GM23338 (cell line): Measurements from ENCODE around the gene SPINK7. TPM values are rescaled to one million over a fixed set of nuclear protein-coding genes. Genes with fewer than 3 reads are reported as not detected.

Experiments
- ATAC-seq: fragments of 200-7000 bp; cut with Tn5 transposase; 3 replicates; pipeline ENCODE4 v1.9.1; 2020
- DNase-seq: peaks from one replicate; pipeline ENCODE4 v3.0.0-alpha.2; 2015; ENCODE audit warnings: low spot score
- H2AFZ ChIP-seq: fragments of 200-600 bp; sonication (generic); 2 replicates; pipeline ENCODE4 v1.8.0; 2016; ENCODE audit warnings: antibody characterized with exemption, mild to moderate bottlenecking, moderate library complexity
- H3F3A ChIP-seq: fragments of 200-600 bp; sonication (generic); replicated peaks from 2 replicates; pipeline ENCODE4 v1.8.0; 2017; ENCODE audit warnings: antibody characterized with exemption, mixed run types, low read depth
- H3K27ac ChIP-seq: fragments of 200-600 bp; sonication (generic); 2 replicates; pipeline ENCODE4 v1.6.1; 2016; ENCODE audit warnings: low read depth
- H3K27me3 ChIP-seq: fragments of 200-600 bp; sonication (generic); 2 replicates; pipeline ENCODE4 v1.8.0; 2016; ENCODE audit warnings: mild to moderate bottlenecking, mixed run types, moderate library complexity; ENCODE audit not compliant: insufficient read depth
- H3K36me3 ChIP-seq: fragments of 200-600 bp; sonication (generic); 2 replicates; pipeline ENCODE4 v1.8.0; 2016; ENCODE audit warnings: mild to moderate bottlenecking; ENCODE audit not compliant: insufficient read depth
- H3K4me1 ChIP-seq: fragments of 200-600 bp; sonication (generic); 2 replicates; pipeline ENCODE4 v1.8.0; 2016; ENCODE audit warnings: mild to moderate bottlenecking, moderate library complexity; ENCODE audit not compliant: insufficient read depth
- H3K4me2 ChIP-seq: fragments of 200-600 bp; sonication (generic); 2 replicates; pipeline ENCODE4 v1.7.1; 2017; ENCODE audit warnings: mixed run types
- H3K4me3 ChIP-seq: fragments of 200-600 bp; sonication (generic); 2 replicates; pipeline ENCODE4 v1.6.1; 2016; ENCODE audit warnings: mixed run types
- H3K79me2 ChIP-seq: fragments of 200-600 bp; sonication (generic); replicated peaks from 2 replicates; pipeline ENCODE4 v1.8.0; 2017; ENCODE audit warnings: mild to moderate bottlenecking; ENCODE audit not compliant: insufficient read depth
- H3K9me2 ChIP-seq: fragments of 200-600 bp; sonication (generic); 2 replicates; pipeline ENCODE4 v1.8.0; 2017; ENCODE audit not compliant: insufficient read depth
- H4K20me1 ChIP-seq: fragments of 200-600 bp; sonication (generic); replicated peaks from 2 replicates; pipeline ENCODE4 v1.8.0; 2017; ENCODE audit warnings: mild to moderate bottlenecking; ENCODE audit not compliant: insufficient read depth
- H3K27ac Mint-ChIP-seq: 2 replicates; pipeline ENCODE4 v1.8.0; 2020; ENCODE audit warnings: inconsistent platforms, mild to moderate bottlenecking, moderate library complexity, mixed read lengths
- H3K27me3 Mint-ChIP-seq: 3 replicates; pipeline ENCODE4 v1.8.0; 2022; ENCODE audit warnings: low read depth, mild to moderate bottlenecking, moderate library complexity, mixed read lengths, inconsistent platforms; ENCODE audit not compliant: insufficient read depth, poor library complexity
- H3K36me3 Mint-ChIP-seq: 3 replicates; pipeline ENCODE4 v1.8.0; 2021; ENCODE audit warnings: low read depth, mild to moderate bottlenecking, inconsistent platforms, moderate library complexity, mixed read lengths
- H3K4me1 Mint-ChIP-seq: 3 replicates; pipeline ENCODE4 v1.8.0; 2020; ENCODE audit warnings: mild to moderate bottlenecking, inconsistent platforms, mixed read lengths
- H3K4me3 Mint-ChIP-seq: 3 replicates; pipeline ENCODE4 v1.8.0; 2021; ENCODE audit warnings: moderate library complexity, mild to moderate bottlenecking, inconsistent platforms, mixed read lengths
- H3K9me3 Mint-ChIP-seq: 3 replicates; pipeline ENCODE4 v1.8.0; 2020; ENCODE audit warnings: moderate library complexity, mild to moderate bottlenecking, inconsistent platforms, mixed read lengths
- CREB1 ChIP-seq: fragments of 250-450 bp; sonication (Bioruptor Pico); IDR thresholded peaks from 2 replicates; pipeline ENCODE4 v1.5.0; 2020; ENCODE audit warnings: low read depth, mild to moderate bottlenecking, moderate library complexity
- EZH2 ChIP-seq: fragments of 200-600 bp; sonication (generic); IDR thresholded peaks from one replicate; pipeline ENCODE4 v1.8.0; 2017; ENCODE audit warnings: antibody characterized with exemption, mild to moderate bottlenecking, low read depth; ENCODE audit not compliant: unreplicated experiment
- EZH2phosphoT487 ChIP-seq: fragments of 200-600 bp; sonication (generic); IDR thresholded peaks from one replicate; pipeline ENCODE4 v1.8.1; 2018; ENCODE audit warnings: antibody characterized with exemption; ENCODE audit not compliant: unreplicated experiment
- JUNB ChIP-seq: IDR thresholded peaks from one replicate; pipeline ENCODE4 v1.6.1; 2016; ENCODE audit warnings: antibody characterized with exemption; ENCODE audit not compliant: unreplicated experiment
- NANOG ChIP-seq: IDR thresholded peaks from 2 replicates; pipeline ENCODE4 v1.6.1; 2016; ENCODE audit warnings: antibody characterized with exemption, borderline replicate concordance
- POLR2AphosphoS5 ChIP-seq: IDR thresholded peaks from 2 replicates; pipeline ENCODE4 v1.6.1; 2016; ENCODE audit warnings: antibody characterized with exemption, low read depth
- STAT1 ChIP-seq: IDR thresholded peaks from one replicate; pipeline ENCODE4 v1.6.1; 2016; ENCODE audit warnings: antibody characterized with exemption; ENCODE audit not compliant: unreplicated experiment
- ZNF114 ChIP-seq: fragments of 250-450 bp; sonication (Bioruptor Pico); IDR thresholded peaks from 2 replicates; pipeline ENCODE4 v1.5.0; 2020; ENCODE audit warnings: mild to moderate bottlenecking, moderate library complexity
- ZNF331 ChIP-seq: fragments of 250-450 bp; sonication (Bioruptor Pico); IDR thresholded peaks from 2 replicates; pipeline ENCODE4 v1.5.0; 2020; ENCODE audit warnings: low read depth, mild to moderate bottlenecking, moderate library complexity
- polyA plus RNA-seq: library from polyadenylated mRNA; unstranded; fragments of >200 nt; fragmentation: Nextera tagmentation; extraction: Ambion mirVana; gene quantifications from 2 replicates; pipeline ENCODE4 v1.2.1, GENCODE V29; 2016
- total RNA-seq: library from RNA; depleted of rRNA; stranded (reverse); fragments of >200 nt; shearing (Covaris generic); gene quantifications from 2 replicates; pipeline ENCODE4 v1.2.3, GENCODE V29; 2014
- TF ChIP-seq, protein P1 (sequence below): fragments of 250-450 bp; sonication (Bioruptor Pico); IDR thresholded peaks from 2 replicates; pipeline ENCODE4 v1.5.0; 2020; ENCODE audit warnings: mild to moderate bottlenecking, moderate library complexity
- TF ChIP-seq, protein P2 (sequence below): IDR thresholded peaks from 2 replicates; pipeline ENCODE4 v1.6.1; 2016; ENCODE audit warnings: antibody characterized with exemption
- TF ChIP-seq, protein P3 (sequence below): IDR thresholded peaks from one replicate; pipeline ENCODE4 v1.6.1; 2018; ENCODE audit warnings: antibody characterized with exemption; ENCODE audit not compliant: unreplicated experiment
- TF ChIP-seq, protein P4 (sequence below), 2 experiments: fragments of 200-600 bp in 1 of 2; sonication (generic) in 1 of 2; conservative IDR thresholded peaks; 2 replicates each; pipeline versions ENCODE4 v1.5.1 to v1.6.1; 2016 to 2017; ENCODE audit warnings: antibody characterized with exemption in 2 of 2, low read depth in 2 of 2, mild to moderate bottlenecking in 2 of 2, moderate library complexity in 1 of 2

Gene SPINK7
- total and polyA plus RNA-seq, 2 experiments from 2014 or later = not detected

DNA sequence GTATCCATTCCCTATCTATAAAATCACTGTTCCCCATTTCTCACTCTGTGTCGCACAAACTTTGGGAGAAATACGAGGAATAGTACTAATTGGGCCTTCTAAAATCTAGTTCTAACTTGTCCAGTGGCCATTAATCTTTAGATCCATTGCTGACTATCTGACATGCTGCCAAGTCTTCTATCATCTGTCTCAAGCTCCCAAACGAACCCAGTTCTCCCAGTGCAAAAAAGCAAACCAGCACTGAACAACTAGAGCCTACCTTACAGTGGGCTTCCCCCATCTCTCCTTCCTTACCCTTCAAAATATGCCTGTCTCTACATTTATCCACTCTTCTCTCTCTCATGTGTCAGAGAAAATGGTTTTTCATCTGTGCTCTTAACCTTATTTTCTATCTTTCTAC, 3.2 kb upstream of the SPINK7 start:
- peaks cover 10% of the 10 kb centered on the region; the same call in 2 of the 3 replicates for H3K9me3 Mint-ChIP-seq
- Histone ChIP-seq H3K4me3 (no peak overlapping the region), H3K4me1 (no peaks in the 10 kb centered on the region), H3K36me3 (no peaks in the 10 kb centered on the region), H3K27me3 (no peaks in the 10 kb centered on the region), H3K27ac (no peak overlapping the region), H3K9me2 (peaks cover 12% of the 10 kb centered on the region; the same call in 1 of the 2 replicates), H2AFZ (no peak overlapping the region), H3K79me2 (no peaks in the 10 kb centered on the region), H4K20me1 (no peaks in the 10 kb centered on the region; the same call in 1 of the 2 replicates), H3K4me2 (no peak overlapping the region), H3F3A (no peaks in the 10 kb centered on the region)
- ATAC-seq (no peak), DNase-seq (no peak)
- no peaks in the 10 kb centered on the region for H3K27me3 Mint-ChIP-seq
- no peak overlapping the region for H3K4me3 Mint-ChIP-seq
- H3K4me1 Mint-ChIP-seq = no peaks in the 10 kb centered on the region; the same call in 2 of the 3 replicates
- H3K27ac Mint-ChIP-seq = no peak overlapping the region
- no peaks in the 10 kb centered on the region for H3K36me3 Mint-ChIP-seq
- TF ChIP-seq EZH2phosphoT487 = no peak
- no peak for TF ChIP-seq NANOG
- TF ChIP-seq, protein P1, sequence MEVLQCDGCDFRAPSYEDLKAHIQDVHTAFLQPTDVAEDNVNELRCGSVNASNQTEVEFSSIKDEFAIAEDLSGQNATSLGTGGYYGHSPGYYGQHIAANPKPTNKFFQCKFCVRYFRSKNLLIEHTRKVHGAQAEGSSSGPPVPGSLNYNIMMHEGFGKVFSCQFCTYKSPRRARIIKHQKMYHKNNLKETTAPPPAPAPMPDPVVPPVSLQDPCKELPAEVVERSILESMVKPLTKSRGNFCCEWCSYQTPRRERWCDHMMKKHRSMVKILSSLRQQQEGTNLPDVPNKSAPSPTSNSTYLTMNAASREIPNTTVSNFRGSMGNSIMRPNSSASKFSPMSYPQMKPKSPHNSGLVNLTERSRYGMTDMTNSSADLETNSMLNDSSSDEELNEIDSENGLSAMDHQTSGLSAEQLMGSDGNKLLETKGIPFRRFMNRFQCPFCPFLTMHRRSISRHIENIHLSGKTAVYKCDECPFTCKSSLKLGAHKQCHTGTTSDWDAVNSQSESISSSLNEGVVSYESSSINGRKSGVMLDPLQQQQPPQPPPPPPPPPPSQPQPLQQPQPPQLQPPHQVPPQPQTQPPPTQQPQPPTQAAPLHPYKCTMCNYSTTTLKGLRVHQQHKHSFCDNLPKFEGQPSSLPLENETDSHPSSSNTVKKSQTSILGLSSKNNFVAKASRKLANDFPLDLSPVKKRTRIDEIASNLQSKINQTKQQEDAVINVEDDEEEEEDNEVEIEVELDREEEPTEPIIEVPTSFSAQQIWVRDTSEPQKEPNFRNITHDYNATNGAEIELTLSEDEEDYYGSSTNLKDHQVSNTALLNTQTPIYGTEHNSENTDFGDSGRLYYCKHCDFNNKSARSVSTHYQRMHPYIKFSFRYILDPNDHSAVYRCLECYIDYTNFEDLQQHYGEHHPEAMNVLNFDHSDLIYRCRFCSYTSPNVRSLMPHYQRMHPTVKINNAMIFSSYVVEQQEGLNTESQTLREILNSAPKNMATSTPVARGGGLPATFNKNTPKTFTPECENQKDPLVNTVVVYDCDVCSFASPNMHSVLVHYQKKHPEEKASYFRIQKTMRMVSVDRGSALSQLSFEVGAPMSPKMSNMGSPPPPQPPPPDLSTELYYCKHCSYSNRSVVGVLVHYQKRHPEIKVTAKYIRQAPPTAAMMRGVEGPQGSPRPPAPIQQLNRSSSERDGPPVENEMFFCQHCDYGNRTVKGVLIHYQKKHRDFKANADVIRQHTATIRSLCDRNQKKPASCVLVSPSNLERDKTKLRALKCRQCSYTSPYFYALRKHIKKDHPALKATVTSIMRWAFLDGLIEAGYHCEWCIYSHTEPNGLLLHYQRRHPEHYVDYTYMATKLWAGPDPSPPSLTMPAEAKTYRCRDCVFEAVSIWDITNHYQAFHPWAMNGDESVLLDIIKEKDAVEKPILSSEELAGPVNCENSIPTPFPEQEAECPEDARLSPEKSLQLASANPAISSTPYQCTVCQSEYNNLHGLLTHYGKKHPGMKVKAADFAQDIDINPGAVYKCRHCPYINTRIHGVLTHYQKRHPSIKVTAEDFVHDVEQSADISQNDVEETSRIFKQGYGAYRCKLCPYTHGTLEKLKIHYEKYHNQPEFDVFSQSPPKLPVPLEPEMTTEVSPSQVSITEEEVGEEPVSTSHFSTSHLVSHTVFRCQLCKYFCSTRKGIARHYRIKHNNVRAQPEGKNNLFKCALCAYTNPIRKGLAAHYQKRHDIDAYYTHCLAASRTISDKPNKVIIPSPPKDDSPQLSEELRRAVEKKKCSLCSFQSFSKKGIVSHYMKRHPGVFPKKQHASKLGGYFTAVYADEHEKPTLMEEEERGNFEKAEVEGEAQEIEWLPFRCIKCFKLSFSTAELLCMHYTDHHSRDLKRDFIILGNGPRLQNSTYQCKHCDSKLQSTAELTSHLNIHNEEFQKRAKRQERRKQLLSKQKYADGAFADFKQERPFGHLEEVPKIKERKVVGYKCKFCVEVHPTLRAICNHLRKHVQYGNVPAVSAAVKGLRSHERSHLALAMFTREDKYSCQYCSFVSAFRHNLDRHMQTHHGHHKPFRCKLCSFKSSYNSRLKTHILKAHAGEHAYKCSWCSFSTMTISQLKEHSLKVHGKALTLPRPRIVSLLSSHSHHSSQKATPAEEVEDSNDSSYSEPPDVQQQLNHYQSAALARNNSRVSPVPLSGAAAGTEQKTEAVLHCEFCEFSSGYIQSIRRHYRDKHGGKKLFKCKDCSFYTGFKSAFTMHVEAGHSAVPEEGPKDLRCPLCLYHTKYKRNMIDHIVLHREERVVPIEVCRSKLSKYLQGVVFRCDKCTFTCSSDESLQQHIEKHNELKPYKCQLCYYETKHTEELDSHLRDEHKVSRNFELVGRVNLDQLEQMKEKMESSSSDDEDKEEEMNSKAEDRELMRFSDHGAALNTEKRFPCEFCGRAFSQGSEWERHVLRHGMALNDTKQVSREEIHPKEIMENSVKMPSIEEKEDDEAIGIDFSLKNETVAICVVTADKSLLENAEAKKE (CRISPR knock-in tag) = no peak
- TF ChIP-seq JUNB = no peak
- TF ChIP-seq, protein P2, sequence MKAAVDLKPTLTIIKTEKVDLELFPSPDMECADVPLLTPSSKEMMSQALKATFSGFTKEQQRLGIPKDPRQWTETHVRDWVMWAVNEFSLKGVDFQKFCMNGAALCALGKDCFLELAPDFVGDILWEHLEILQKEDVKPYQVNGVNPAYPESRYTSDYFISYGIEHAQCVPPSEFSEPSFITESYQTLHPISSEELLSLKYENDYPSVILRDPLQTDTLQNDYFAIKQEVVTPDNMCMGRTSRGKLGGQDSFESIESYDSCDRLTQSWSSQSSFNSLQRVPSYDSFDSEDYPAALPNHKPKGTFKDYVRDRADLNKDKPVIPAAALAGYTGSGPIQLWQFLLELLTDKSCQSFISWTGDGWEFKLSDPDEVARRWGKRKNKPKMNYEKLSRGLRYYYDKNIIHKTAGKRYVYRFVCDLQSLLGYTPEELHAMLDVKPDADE = no peak
- TF ChIP-seq EZH2 = no peak
- no peak for TF ChIP-seq ZNF331 (CRISPR knock-in tag)
- no peak for TF ChIP-seq STAT1
- no peak for TF ChIP-seq CREB1
- TF ChIP-seq, protein P3, sequence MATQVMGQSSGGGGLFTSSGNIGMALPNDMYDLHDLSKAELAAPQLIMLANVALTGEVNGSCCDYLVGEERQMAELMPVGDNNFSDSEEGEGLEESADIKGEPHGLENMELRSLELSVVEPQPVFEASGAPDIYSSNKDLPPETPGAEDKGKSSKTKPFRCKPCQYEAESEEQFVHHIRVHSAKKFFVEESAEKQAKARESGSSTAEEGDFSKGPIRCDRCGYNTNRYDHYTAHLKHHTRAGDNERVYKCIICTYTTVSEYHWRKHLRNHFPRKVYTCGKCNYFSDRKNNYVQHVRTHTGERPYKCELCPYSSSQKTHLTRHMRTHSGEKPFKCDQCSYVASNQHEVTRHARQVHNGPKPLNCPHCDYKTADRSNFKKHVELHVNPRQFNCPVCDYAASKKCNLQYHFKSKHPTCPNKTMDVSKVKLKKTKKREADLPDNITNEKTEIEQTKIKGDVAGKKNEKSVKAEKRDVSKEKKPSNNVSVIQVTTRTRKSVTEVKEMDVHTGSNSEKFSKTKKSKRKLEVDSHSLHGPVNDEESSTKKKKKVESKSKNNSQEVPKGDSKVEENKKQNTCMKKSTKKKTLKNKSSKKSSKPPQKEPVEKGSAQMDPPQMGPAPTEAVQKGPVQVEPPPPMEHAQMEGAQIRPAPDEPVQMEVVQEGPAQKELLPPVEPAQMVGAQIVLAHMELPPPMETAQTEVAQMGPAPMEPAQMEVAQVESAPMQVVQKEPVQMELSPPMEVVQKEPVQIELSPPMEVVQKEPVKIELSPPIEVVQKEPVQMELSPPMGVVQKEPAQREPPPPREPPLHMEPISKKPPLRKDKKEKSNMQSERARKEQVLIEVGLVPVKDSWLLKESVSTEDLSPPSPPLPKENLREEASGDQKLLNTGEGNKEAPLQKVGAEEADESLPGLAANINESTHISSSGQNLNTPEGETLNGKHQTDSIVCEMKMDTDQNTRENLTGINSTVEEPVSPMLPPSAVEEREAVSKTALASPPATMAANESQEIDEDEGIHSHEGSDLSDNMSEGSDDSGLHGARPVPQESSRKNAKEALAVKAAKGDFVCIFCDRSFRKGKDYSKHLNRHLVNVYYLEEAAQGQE = no peak
- TF ChIP-seq, protein P4, sequence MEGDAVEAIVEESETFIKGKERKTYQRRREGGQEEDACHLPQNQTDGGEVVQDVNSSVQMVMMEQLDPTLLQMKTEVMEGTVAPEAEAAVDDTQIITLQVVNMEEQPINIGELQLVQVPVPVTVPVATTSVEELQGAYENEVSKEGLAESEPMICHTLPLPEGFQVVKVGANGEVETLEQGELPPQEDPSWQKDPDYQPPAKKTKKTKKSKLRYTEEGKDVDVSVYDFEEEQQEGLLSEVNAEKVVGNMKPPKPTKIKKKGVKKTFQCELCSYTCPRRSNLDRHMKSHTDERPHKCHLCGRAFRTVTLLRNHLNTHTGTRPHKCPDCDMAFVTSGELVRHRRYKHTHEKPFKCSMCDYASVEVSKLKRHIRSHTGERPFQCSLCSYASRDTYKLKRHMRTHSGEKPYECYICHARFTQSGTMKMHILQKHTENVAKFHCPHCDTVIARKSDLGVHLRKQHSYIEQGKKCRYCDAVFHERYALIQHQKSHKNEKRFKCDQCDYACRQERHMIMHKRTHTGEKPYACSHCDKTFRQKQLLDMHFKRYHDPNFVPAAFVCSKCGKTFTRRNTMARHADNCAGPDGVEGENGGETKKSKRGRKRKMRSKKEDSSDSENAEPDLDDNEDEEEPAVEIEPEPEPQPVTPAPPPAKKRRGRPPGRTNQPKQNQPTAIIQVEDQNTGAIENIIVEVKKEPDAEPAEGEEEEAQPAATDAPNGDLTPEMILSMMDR (conservative IDR thresholded peaks at IDR 0.05; ENCODE audit: low read depth in 2 of 2) = no peak
- no peak for TF ChIP-seq ZNF114 (CRISPR knock-in tag)
- TF ChIP-seq POLR2AphosphoS5 = no peak
